ENCODE results near the gene MXD1. TPM values are rescaled to one million over a fixed set of nuclear protein-coding genes. Genes with fewer than 3 reads are reported as not detected.

MXD1 gene
- total and polyA plus RNA-seq, 2 of the 4 experiments (the other 2 are of a cell fraction): 2.0 to 3.7 TPM

DNA sequence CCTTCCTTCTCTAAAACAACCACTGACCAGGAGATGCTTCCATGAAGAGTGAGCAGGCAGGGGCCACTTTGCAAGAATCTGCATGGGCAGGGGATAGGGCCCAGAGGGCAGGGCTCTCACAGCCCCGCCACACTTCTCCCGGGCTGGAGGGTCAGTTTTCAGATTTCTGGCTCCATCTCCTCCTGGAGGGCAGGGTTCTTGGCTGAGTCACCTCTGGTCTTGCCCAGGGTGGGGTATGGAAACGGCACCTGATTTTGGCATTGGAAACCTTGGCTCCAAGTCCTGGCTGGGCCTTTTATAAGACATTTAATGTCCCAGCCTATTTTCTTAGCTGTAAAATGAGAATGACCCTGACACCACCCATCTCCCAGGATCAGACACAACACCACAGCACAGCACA, 74.1 kb downstream of the MXD1 start:
- no peak overlapping the region for H2AK9ac ChIP-seq (replicated peaks; ENCODE audit: low read depth, low read length, poor library complexity)
- 40% methylated on average over 1 of the region's 3 CpGs; no CpG with 5 or more reads in 1 of the 2 experiments for whole genome bisulfite sequencing, 2 experiments (ENCODE audit: extremely low coverage in 2 of 2, insufficient read length in 1 of 2)
- H3K4me1 ChIP-seq (ENCODE audit: control insufficient read depth, insufficient read depth, low read length): no peaks in the 10 kb centered on the region
- no peak overlapping the region for H3K23ac ChIP-seq (ENCODE audit: low read depth, low read length)
- in situ Hi-C loops (cut with MboI; ENCODE audit: low sequenced_read_pairs): no loop called here
- no peaks in the 10 kb centered on the region for H3K27me3 ChIP-seq (ENCODE audit: control insufficient read depth, insufficient read depth, low read length)
- H2BK120ac ChIP-seq (ENCODE audit: low read depth, low read length): no peak overlapping the region
- H3K4ac ChIP-seq (ENCODE audit: low read depth, low read length): no peak overlapping the region
- H3K4me2 ChIP-seq (ENCODE audit: low read depth, low read length): no peak overlapping the region
- no peak overlapping the region for H2BK20ac ChIP-seq (ENCODE audit: low read depth, low read length)
- BruUV-seq (replicated peaks): no TSS peak
- DNase-seq: no peak
- H3K9me3 ChIP-seq (ENCODE audit: control insufficient read depth, insufficient read depth, low read length): no peaks in the 10 kb centered on the region
- ATAC-seq (ENCODE audit: low read depth): no peak
- no peaks in the 10 kb centered on the region for H3K79me1 ChIP-seq (ENCODE audit: low read depth in 1 of 2, low read length in 2 of 2)
- intact Hi-C loops (cut with micrococcal nuclease): no loop called here
- H4K20me1 ChIP-seq (ENCODE audit: insufficient read depth, low read length): no peaks in the 10 kb centered on the region
- no peak overlapping the region for H3K9ac ChIP-seq (ENCODE audit: low read depth, low read length)
- H2AK5ac ChIP-seq (ENCODE audit: low read depth, low read length): no peak overlapping the region
- H2BK5ac ChIP-seq (ENCODE audit: low read depth, low read length, poor library complexity, severe bottlenecking): no peak overlapping the region
- no peak overlapping the region for H2BK15ac ChIP-seq (ENCODE audit: low read depth, low read length)
- H3K18ac ChIP-seq (ENCODE audit: low read depth, low read length): no peak overlapping the region
- H3K4me3 ChIP-seq (ENCODE audit: insufficient read depth, low read depth, low read length): no peak overlapping the region
- H3K14ac ChIP-seq (replicated peaks; ENCODE audit: low read depth, low read length): no peak overlapping the region
- no peaks in the 10 kb centered on the region for H3K9me1 ChIP-seq (ENCODE audit: insufficient read depth, low read length)
- no peaks in the 10 kb centered on the region for H3K36me3 ChIP-seq (ENCODE audit: control insufficient read depth, insufficient read depth, low read length)
- POLR2A ChIA-PET (ENCODE audit: unreplicated experiment): no interaction called here
- no peak overlapping the region for H4K91ac ChIP-seq (ENCODE audit: insufficient read depth, low read depth, low read length)
- no peak overlapping the region for H3K56ac ChIP-seq (ENCODE audit: extremely low read depth, insufficient read depth, low read length)
- no peak overlapping the region for H3K27ac ChIP-seq (ENCODE audit: insufficient read depth, low read length)
- CTCF ChIA-PET: no interaction called here
- H2AFZ ChIP-seq (replicated peaks; ENCODE audit: low read length, poor library complexity): no peak overlapping the region
- H4K8ac ChIP-seq (ENCODE audit: low read depth in 2 of 2, low read length in 2 of 2): no peak overlapping the region
- no peak for TF ChIP-seq RFX5 (IDR thresholded peaks at IDR 0.05; ENCODE audit: low read depth, low read length)
- TF ChIP-seq BHLHE40 (IDR thresholded peaks at IDR 0.05; ENCODE audit: low read depth, low read length): no peak
- TF ChIP-seq RAD21 (IDR thresholded peaks at IDR 0.05; ENCODE audit: low read length): no peak
- TF ChIP-seq FOS (IDR thresholded peaks at IDR 0.05; ENCODE audit: low read depth, low read length): no peak
- no peak for TF ChIP-seq MXI1 (IDR thresholded peaks at IDR 0.05; ENCODE audit: borderline replicate concordance, low read depth, low read length)
- TF ChIP-seq NFE2L2 (IDR thresholded peaks at IDR 0.05; ENCODE audit: low read depth, low read length): no peak
- TF ChIP-seq MAFK (IDR thresholded peaks at IDR 0.05; ENCODE audit: low read depth, low read length): no peak
- TF ChIP-seq RCOR1 (IDR thresholded peaks at IDR 0.05; ENCODE audit: insufficient replicate concordance, low read length): no peak
- TF ChIP-seq, protein P1, sequence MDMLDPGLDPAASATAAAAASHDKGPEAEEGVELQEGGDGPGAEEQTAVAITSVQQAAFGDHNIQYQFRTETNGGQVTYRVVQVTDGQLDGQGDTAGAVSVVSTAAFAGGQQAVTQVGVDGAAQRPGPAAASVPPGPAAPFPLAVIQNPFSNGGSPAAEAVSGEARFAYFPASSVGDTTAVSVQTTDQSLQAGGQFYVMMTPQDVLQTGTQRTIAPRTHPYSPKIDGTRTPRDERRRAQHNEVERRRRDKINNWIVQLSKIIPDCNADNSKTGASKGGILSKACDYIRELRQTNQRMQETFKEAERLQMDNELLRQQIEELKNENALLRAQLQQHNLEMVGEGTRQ (IDR thresholded peaks at IDR 0.05; ENCODE audit: low read depth, low read length): no peak
- no peak for TF ChIP-seq SMC3 (IDR thresholded peaks at IDR 0.05; ENCODE audit: low read depth, low read length)
- no peak for TF ChIP-seq MAZ (IDR thresholded peaks at IDR 0.05; ENCODE audit: borderline replicate concordance, low read depth, low read length)
- TF ChIP-seq, protein P2, sequence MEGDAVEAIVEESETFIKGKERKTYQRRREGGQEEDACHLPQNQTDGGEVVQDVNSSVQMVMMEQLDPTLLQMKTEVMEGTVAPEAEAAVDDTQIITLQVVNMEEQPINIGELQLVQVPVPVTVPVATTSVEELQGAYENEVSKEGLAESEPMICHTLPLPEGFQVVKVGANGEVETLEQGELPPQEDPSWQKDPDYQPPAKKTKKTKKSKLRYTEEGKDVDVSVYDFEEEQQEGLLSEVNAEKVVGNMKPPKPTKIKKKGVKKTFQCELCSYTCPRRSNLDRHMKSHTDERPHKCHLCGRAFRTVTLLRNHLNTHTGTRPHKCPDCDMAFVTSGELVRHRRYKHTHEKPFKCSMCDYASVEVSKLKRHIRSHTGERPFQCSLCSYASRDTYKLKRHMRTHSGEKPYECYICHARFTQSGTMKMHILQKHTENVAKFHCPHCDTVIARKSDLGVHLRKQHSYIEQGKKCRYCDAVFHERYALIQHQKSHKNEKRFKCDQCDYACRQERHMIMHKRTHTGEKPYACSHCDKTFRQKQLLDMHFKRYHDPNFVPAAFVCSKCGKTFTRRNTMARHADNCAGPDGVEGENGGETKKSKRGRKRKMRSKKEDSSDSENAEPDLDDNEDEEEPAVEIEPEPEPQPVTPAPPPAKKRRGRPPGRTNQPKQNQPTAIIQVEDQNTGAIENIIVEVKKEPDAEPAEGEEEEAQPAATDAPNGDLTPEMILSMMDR (conservative IDR thresholded peaks at IDR 0.05; ENCODE audit: low read depth, low read length): no peak
- no peak for TF ChIP-seq POLR2A (IDR thresholded peaks at IDR 0.05; ENCODE audit: low read depth, low read length)
- TF ChIP-seq CEBPB (IDR thresholded peaks at IDR 0.05; ENCODE audit: low read depth, low read length): no peak
- no peak for TF ChIP-seq CHD1 (IDR thresholded peaks at IDR 0.05; ENCODE audit: low read depth, low read length)
- TF ChIP-seq, protein P3, sequence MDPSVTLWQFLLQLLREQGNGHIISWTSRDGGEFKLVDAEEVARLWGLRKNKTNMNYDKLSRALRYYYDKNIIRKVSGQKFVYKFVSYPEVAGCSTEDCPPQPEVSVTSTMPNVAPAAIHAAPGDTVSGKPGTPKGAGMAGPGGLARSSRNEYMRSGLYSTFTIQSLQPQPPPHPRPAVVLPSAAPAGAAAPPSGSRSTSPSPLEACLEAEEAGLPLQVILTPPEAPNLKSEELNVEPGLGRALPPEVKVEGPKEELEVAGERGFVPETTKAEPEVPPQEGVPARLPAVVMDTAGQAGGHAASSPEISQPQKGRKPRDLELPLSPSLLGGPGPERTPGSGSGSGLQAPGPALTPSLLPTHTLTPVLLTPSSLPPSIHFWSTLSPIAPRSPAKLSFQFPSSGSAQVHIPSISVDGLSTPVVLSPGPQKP (IDR thresholded peaks at IDR 0.05; ENCODE audit: borderline replicate concordance, low read depth, low read length): no peak
- dilution Hi-C loops (cut with HindIII; ENCODE audit: low sequenced_read_pairs, unreplicated experiment): no loop called here
- H4K5ac ChIP-seq (ENCODE audit: low read depth, low read length): no peak overlapping the region
